K562 (cell line): ENCODE measurements around the gene BBX. TPM values are rescaled to one million over a fixed set of nuclear protein-coding genes. Genes with fewer than 3 reads are reported as not detected.
A peak's percentile ranks its signal among the peaks of the same experiment; 100 is the strongest.
"Not testable (repeated sequence)": the region's sequence is repeated elsewhere in the genome, so short reads cannot be mapped to it uniquely, and the experiment has no call there.

Experiments
- ATAC-seq: fragments of 200-7000 bp; cut with Tn5 transposase; 3 replicates; pipeline ENCODE4 v1.9.1; 2020; ENCODE audit warnings: moderate library complexity
- BruUV-seq: library from RNA; stranded (reverse); fragments of 400-500 nt; replicated peaks from 2 replicates; lab custom pipeline; 2021; lab: Mats Ljungman, UMichigan
- CTCF ChIA-PET: fragments of 300-600 bp; formaldehyde crosslinking; extraction: SDS; loops from one replicate; lab custom pipeline; 2021; ENCODE audit warnings: low intra/inter-chr PET ratio; lab: Yijun Ruan, JAX
- POLR2A ChIA-PET: fragments of 300-600, 350-650 bp; sonication (Branson Sonifier 250); formaldehyde crosslinking; extraction: SDS; loops from one replicate; lab custom pipeline; 2021; ENCODE audit warnings: antibody characterized with exemption, inconsistent platforms; lab: Yijun Ruan, JAX
- DNase-seq, 4 experiments: peaks; one replicate each; pipeline versions ENCODE4 v3.0.0 to v3.0.0-alpha.2; 2011 to 2018; ENCODE audit warnings: low spot score in 3 of 4, mixed read lengths in 3 of 4; ENCODE audit errors: extremely low read depth in 1 of 4
- FAIRE-seq: peaks from 2 replicates; lab custom pipeline; 2011; peaks lifted over from hg19 to GRCh38; lab: Jason Lieb, UNC
- H2AFZ ChIP-seq: 2 replicates; pipeline ENCODE4 v1.6.0; 2011; ENCODE audit warnings: low read depth, low read length, control low read depth, inconsistent platforms
- H3K27ac ChIP-seq: fragments of 200-600 bp; 3 replicates; pipeline ENCODE4 v1.8.0; 2011; ENCODE audit warnings: low read depth, mild to moderate bottlenecking, control low read depth, inconsistent platforms, low read length, moderate library complexity, mixed read lengths; ENCODE audit errors: extremely low read depth
- H3K27me3 ChIP-seq, 2 experiments: fragments of 300-600 bp in 1 of 2; 2 replicates in 1 of 2; 3 replicates in 1 of 2; pipeline versions ENCODE4 v1.6.0 to v1.8.0; 2011; ENCODE audit warnings: inconsistent platforms in 2 of 2, low read length in 2 of 2, mild to moderate bottlenecking in 1 of 2, mixed read lengths in 1 of 2, moderate library complexity in 1 of 2; ENCODE audit not compliant: control insufficient read depth in 2 of 2, insufficient read depth in 2 of 2
- H3K36me3 ChIP-seq: fragments of 300-600 bp; 3 replicates; pipeline ENCODE4 v1.8.0; 2011; ENCODE audit warnings: mild to moderate bottlenecking, low read length, inconsistent platforms; ENCODE audit not compliant: control insufficient read depth, insufficient read depth
- H3K4me1 ChIP-seq, 2 experiments: fragments of 200-600 bp in 1 of 2; replicated peaks in 1 of 2; 2 replicates in 1 of 2; 3 replicates in 1 of 2; pipeline versions ENCODE4 v1.5.1 to v1.8.0; 2011; ENCODE audit warnings: inconsistent platforms in 2 of 2, low read length in 2 of 2, mild to moderate bottlenecking in 1 of 2, mixed read lengths in 1 of 2, moderate library complexity in 1 of 2; ENCODE audit not compliant: control insufficient read depth in 2 of 2, insufficient read depth in 2 of 2
- H3K4me2 ChIP-seq: 2 replicates; pipeline ENCODE4 v1.6.1; 2011; ENCODE audit warnings: low read length, control low read depth, inconsistent platforms, mixed read lengths; ENCODE audit not compliant: insufficient read depth
- H3K4me3 ChIP-seq: fragments of 200-600 bp; sonication (generic), shearing (Covaris generic); 2 replicates; pipeline ENCODE4 v1.5.1; 2016; ENCODE audit warnings: control low read depth, inconsistent platforms
- H3K79me2 ChIP-seq: fragments of 200-600 bp; 3 replicates; pipeline ENCODE4 v1.8.0; 2011; ENCODE audit warnings: low read length, inconsistent platforms; ENCODE audit not compliant: control insufficient read depth, insufficient read depth
- H3K9ac ChIP-seq, 2 experiments: 2 replicates each; pipeline versions ENCODE4 v1.6.0 to v1.6.1; 2011; ENCODE audit warnings: low read depth in 2 of 2, low read length in 2 of 2, control low read depth in 1 of 2, inconsistent platforms in 1 of 2, mild to moderate bottlenecking in 1 of 2, mixed read lengths in 1 of 2; ENCODE audit not compliant: insufficient read depth in 1 of 2
- H3K9me1 ChIP-seq: one replicate; pipeline ENCODE4 v1.6.0; 2011; ENCODE audit warnings: inconsistent platforms, mild to moderate bottlenecking, low read length, moderate library complexity; ENCODE audit not compliant: control insufficient read depth, insufficient read depth
- H3K9me3 ChIP-seq: replicated peaks from 2 replicates; pipeline ENCODE4 v1.5.1; 2011; ENCODE audit warnings: low read depth, low read length, inconsistent platforms; ENCODE audit not compliant: control insufficient read depth, insufficient read depth
- H4K20me1 ChIP-seq: replicated peaks from 2 replicates; pipeline ENCODE4 v1.6.1; 2011; ENCODE audit warnings: low read length, inconsistent platforms, mixed read lengths; ENCODE audit not compliant: control insufficient read depth, insufficient read depth
- TEAD1 ChIP-seq, 2 experiments: fragments of 450-650 bp in 1 of 2; sonication (generic) in 1 of 2; formaldehyde crosslinking; IDR thresholded peaks; 2 replicates each; pipeline versions ENCODE4 v1.4.0 to v1.8.0; 2020 to 2022; ENCODE audit warnings: mild to moderate bottlenecking in 2 of 2, missing genetic modification reagents in 1 of 2
- WGBS: fragments of 100-300 bp; shearing (Covaris generic); methylation state at CpG from one replicate; pipeline ENCODE4 v1.1.6; 2016; ENCODE audit warnings: low coverage, mixed read lengths; ENCODE audit not compliant: insufficient coverage; ENCODE audit errors: missing lambda C conversion rate; 5-methylcytosine and 5-hydroxymethylcytosine counted together
- in situ Hi-C: fragments of 300-500 bp; cut with MboI; formaldehyde crosslinking; loops from 4 replicates; pipeline ENCODE4 v1.15.0; 2018; ENCODE audit warnings: inconsistent platforms, mixed read lengths
- intact Hi-C: fragments of 100-400 bp; cut with micrococcal nuclease; formaldehyde crosslinking; loops from 2 replicates; pipeline ENCODE4 v1.14.2; 2022
- polyA plus RNA-seq, 8 experiments: library from polyadenylated mRNA; depleted of rRNA in 4 of 8; stranded (reverse) in 5 of 8; unstranded in 3 of 8; fragments of >200 nt; fragmentation: Nextera tagmentation in 2 of 8; fragmentation: Illumina TruSeq in 1 of 8; extraction: Ambion mirVana in 2 of 8; extraction: Trizol in 1 of 8; gene quantifications; 2 replicates each; pipeline versions ENCODE4 v1.2.1 to v1.2.3, GENCODE V29; 2011 to 2014; ENCODE audit warnings: inconsistent platforms in 1 of 8, missing spikeins in 1 of 8
- total RNA-seq, 7 experiments: library from RNA; depleted of rRNA in 6 of 7; stranded (reverse); fragments of >200 nt in 6 of 7; fragmentation: Illumina TruSeq in 2 of 7; extraction: Trizol in 2 of 7; gene quantifications; 2 replicates each; pipeline versions ENCODE4 v1.2.1 to v1.2.3, GENCODE V29; 2011 to 2021; ENCODE audit warnings: low replicate concordance in 1 of 7
- TF ChIP-seq, protein P1 (sequence below), 3 experiments: IDR thresholded peaks in 2 of 3; conservative IDR thresholded peaks in 1 of 3; 2 replicates each; pipeline ENCODE4 v1.5.1; 2011 to 2012; ENCODE audit warnings: low read length in 3 of 3, mild to moderate bottlenecking in 3 of 3, control low read depth in 2 of 3, improper control_type of control experiment in 1 of 3, inconsistent platforms in 1 of 3, low read depth in 1 of 3, mixed read lengths in 1 of 3, moderate library complexity in 1 of 3; ENCODE audit not compliant: insufficient read depth in 2 of 3

The BBX gene
- total and polyA plus RNA-seq, 9 of the 15 experiments (the other 6 are each of a cell fraction or from before 2014, with no cell fraction given): 4.9 to 19.5 (median 11.8) TPM

DNA sequence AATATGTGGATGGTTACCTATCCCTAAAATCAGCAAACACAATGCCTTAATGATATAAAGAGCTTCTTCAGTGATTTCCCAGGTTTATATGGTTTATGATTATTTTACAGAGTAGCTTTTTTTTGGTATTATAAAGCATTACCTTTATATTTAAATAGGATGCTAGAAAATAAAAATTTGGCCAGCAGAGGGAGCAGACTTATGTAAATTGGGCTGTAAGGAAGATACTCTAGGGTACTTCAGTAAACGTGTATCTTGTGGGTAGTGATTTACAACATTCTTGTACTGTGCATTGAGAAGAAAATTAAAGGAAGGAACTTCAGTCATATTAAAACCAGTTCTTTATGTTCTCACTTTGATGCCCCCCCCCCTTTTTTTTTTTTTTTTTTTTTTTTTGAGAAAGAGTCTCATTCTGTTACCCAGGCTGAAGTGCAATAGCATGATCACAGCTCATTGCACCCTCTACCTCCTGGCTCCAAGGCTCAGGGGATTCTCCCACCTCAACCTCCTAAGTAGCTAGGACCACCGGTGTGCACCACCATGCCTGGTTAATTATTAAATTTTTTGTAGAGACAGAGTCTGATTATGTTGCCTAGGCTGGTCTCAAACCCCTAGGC lies 167.9 kb downstream of the BBX start:
- no peak overlapping the region for H3K4me3 ChIP-seq
- no peaks in the 10 kb centered on the region for H3K4me1 ChIP-seq
- ChIA-PET POLR2A (no interaction called here), CTCF (interaction anchor here (0.8 kb wide), 1 partner anchor 49 kb away, joined by 3 read pairs; no protein-coding TSS in a partner anchor)
- H3K27me3 ChIP-seq: no peaks in the 10 kb centered on the region
- no peaks in the 10 kb centered on the region for H3K9me3 ChIP-seq
- no peaks in the 10 kb centered on the region for H4K20me1 ChIP-seq
- BruUV-seq: no TSS peak
- H3K9ac ChIP-seq: no peak overlapping the region
- no peaks in the 10 kb centered on the region for H3K36me3 ChIP-seq
- WGBS: 8% methylated on average over 2 of the region's 2 CpGs
- in situ Hi-C loops: no loop called here
- no peak overlapping the region for H3K4me2 ChIP-seq
- intact Hi-C loops: no loop called here
- H3K27ac ChIP-seq: no peak overlapping the region
- H3K9me1 ChIP-seq: no peaks in the 10 kb centered on the region
- FAIRE-seq (peak; percentile 44), ATAC-seq (peak; percentile 57; the same call in 2 of the 3 replicates), DNase-seq (peak; percentile 8 to 45 (median 10))
- no peaks in the 10 kb centered on the region for H3K79me2 ChIP-seq
- H2AFZ ChIP-seq: no peak overlapping the region
- no peak for TF ChIP-seq TEAD1 (CRISPR knock-in tag; IDR thresholded peaks at IDR 0.05)
- TF ChIP-seq, protein P1, sequence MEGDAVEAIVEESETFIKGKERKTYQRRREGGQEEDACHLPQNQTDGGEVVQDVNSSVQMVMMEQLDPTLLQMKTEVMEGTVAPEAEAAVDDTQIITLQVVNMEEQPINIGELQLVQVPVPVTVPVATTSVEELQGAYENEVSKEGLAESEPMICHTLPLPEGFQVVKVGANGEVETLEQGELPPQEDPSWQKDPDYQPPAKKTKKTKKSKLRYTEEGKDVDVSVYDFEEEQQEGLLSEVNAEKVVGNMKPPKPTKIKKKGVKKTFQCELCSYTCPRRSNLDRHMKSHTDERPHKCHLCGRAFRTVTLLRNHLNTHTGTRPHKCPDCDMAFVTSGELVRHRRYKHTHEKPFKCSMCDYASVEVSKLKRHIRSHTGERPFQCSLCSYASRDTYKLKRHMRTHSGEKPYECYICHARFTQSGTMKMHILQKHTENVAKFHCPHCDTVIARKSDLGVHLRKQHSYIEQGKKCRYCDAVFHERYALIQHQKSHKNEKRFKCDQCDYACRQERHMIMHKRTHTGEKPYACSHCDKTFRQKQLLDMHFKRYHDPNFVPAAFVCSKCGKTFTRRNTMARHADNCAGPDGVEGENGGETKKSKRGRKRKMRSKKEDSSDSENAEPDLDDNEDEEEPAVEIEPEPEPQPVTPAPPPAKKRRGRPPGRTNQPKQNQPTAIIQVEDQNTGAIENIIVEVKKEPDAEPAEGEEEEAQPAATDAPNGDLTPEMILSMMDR (IDR thresholded peaks at IDR 0.05 in 2 of 3, conservative IDR thresholded peaks at IDR 0.05 in 1 of 3; ENCODE audit: insufficient read depth in 2 of 3, low read depth in 1 of 3, low read length in 3 of 3): peak in 2 of 3 experiments; percentile 21 to 48; a peak in 3 of 6 replicates

DNA sequence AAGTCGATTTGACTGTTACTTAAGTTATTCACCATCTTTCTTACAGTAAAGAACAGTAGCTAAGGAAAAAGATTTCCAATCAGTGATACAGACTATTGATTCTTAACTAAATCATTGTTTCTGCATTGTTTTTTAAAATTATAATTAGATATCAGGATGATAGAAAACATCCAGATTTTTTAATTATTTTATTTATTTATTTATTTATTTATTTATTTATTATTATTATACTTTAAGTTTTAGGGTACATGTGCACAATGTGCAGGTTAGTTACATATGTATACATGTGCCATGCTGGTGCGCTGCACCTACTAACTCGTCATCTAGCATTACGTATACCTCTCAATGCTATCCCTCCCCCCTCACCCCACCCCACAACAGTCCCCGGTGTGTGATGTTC lies 169.2 kb downstream of the BBX start:
- CTCF ChIA-PET, H3K4me3 ChIP-seq, H3K9me1 ChIP-seq, H3K4me2 ChIP-seq, H4K20me1 ChIP-seq, POLR2A ChIA-PET, H2AFZ ChIP-seq, H3K27ac ChIP-seq, H3K27me3 ChIP-seq, BruUV-seq, H3K9me3 ChIP-seq, in situ Hi-C loops, H3K9ac ChIP-seq, FAIRE-seq, intact Hi-C loops, H3K36me3 ChIP-seq, DNase-seq, H3K79me2 ChIP-seq, ATAC-seq, H3K4me1 ChIP-seq: not testable (repeated sequence)
- WGBS: 8% methylated on average over 1 of the region's 5 CpGs

DNA sequence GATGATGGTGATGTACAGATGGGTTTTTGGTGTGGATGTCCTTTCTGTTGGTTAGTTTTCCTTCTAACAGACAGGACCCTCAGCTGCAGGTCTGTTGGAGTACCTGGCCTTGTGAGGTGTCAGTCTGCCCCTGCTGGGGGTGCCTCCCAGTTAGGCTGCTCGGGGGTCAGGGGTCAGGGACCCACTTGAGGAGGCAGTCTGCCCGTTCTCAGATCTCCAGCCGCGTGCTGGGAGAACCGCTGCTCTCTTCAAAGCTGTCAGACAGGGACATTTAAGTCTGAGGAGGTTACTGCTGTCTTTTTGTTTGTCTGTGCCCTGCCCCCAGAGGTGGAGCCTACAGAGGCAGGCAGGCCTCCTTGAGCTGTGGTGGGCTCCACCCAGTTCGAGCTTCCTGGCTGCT lies 174.6 kb downstream of the BBX start:
- ATAC-seq, H3K36me3 ChIP-seq, H3K79me2 ChIP-seq, in situ Hi-C loops, H3K9ac ChIP-seq, H4K20me1 ChIP-seq, H3K9me3 ChIP-seq, BruUV-seq, CTCF ChIA-PET, H3K27me3 ChIP-seq, FAIRE-seq, intact Hi-C loops, H2AFZ ChIP-seq, H3K9me1 ChIP-seq, DNase-seq, H3K4me1 ChIP-seq, POLR2A ChIA-PET, H3K27ac ChIP-seq, H3K4me2 ChIP-seq: not testable (repeated sequence)
- WGBS: 17% methylated on average over 1 of the region's 6 CpGs
- H3K4me3 ChIP-seq: peak overlapping the region; percentile 27; the same call in 1 of the 2 replicates
